ENCODE data around the gene DYDC2.

Gene DYDC2, protein sequence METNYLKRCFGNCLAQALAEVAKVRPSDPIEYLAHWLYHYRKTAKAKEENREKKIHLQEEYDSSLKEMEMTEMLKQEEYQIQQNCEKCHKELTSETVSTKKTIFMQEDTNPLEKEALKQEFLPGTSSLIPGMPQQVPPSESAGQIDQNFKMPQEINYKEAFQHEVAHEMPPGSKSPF

GRCh38 chr10:80356563-80356988 lies at the start of gene DYDC2, which contains the start of gene DYDC1:
Gene DYDC2, plus strand, starts transcription at chr10:80356781. Its CDS starts 5,663 bp downstream, at chr10:80362444.
Gene DYDC1, minus strand, starts transcription at chr10:80356755. Its CDS starts 4,154 bp downstream, at chr10:80352601.
- ATAC-seq = peak; percentile 63
- TF ChIP-seq ARNTL (CRISPR knock-in tag; IDR thresholded peaks at IDR 0.05; ENCODE audit: borderline replicate concordance, low read depth) (no peak), SNAI2 (CRISPR knock-in tag; IDR thresholded peaks at IDR 0.05) (no peak), ZNF70 (CRISPR knock-in tag; IDR thresholded peaks at IDR 0.05) (no peak), ZC3H10 (CRISPR knock-in tag; IDR thresholded peaks at IDR 0.05) (no peak), CSRNP3 (CRISPR knock-in tag; IDR thresholded peaks at IDR 0.05) (no peak), CREB5 (CRISPR knock-in tag; IDR thresholded peaks at IDR 0.05; ENCODE audit: low read depth) (no peak), ESRRG (CRISPR knock-in tag; IDR thresholded peaks at IDR 0.05) (no peak), TCF4 (CRISPR knock-in tag; IDR thresholded peaks at IDR 0.05; ENCODE audit: borderline replicate concordance) (no peak), POU6F1 (CRISPR knock-in tag; IDR thresholded peaks at IDR 0.05; ENCODE audit: borderline replicate concordance, low read depth) (no peak), CSDC2 (CRISPR knock-in tag; IDR thresholded peaks at IDR 0.05) (no peak)

- ATAC-seq = no peak
- TF ChIP-seq ZC3H10 (CRISPR knock-in tag; IDR thresholded peaks at IDR 0.05) (no peak), CREB5 (CRISPR knock-in tag; IDR thresholded peaks at IDR 0.05; ENCODE audit: low read depth) (no peak), TSHZ2 (CRISPR knock-in tag; IDR thresholded peaks at IDR 0.05) (no peak), SNAI2 (CRISPR knock-in tag; IDR thresholded peaks at IDR 0.05) (no peak), RARB (CRISPR knock-in tag; IDR thresholded peaks at IDR 0.05) (no peak), CSRNP3 (CRISPR knock-in tag; IDR thresholded peaks at IDR 0.05) (no peak)
Measured at GRCh38 chr10:80313523-80313922, 43.1 kb upstream of the DYDC2 start.

DNA sequence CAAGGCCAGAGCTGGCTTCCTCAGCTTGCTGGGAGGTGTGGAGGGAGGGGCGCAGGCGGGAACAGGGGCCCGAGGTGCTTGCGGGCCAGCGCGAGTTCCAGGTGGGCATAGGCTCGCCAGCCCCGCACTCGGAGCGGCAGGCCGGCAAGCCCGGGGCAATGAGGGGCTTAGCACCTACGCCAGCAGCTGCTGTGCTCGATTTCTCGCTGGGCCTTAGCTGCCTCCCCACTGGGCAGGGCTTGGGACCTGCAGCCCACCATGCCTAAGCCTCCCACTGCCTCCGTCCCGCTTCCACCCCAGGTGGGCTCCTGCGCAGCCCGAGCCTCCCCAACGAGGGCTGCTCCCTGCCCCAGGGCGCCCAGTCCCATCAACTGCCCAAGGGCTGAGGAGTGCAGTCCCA lies 41.2 kb upstream of the DYDC2 start:
- no peak for ATAC-seq
- no peak for TF ChIP-seq ZNF565 (CRISPR knock-in tag; conservative IDR thresholded peaks at IDR 0.05; ENCODE audit: low read depth)
- no peak for TF ChIP-seq TCF4 (CRISPR knock-in tag; IDR thresholded peaks at IDR 0.05; ENCODE audit: borderline replicate concordance)
- no peak for TF ChIP-seq TOX (CRISPR knock-in tag; IDR thresholded peaks at IDR 0.05; ENCODE audit: borderline replicate concordance)
- no peak for TF ChIP-seq ZNF70 (CRISPR knock-in tag; IDR thresholded peaks at IDR 0.05)
- no peak for TF ChIP-seq ESRRG (CRISPR knock-in tag; IDR thresholded peaks at IDR 0.05)
- TF ChIP-seq CSRNP3 (CRISPR knock-in tag; IDR thresholded peaks at IDR 0.05) = no peak
- TF ChIP-seq CREB5 (CRISPR knock-in tag; IDR thresholded peaks at IDR 0.05; ENCODE audit: low read depth) = no peak
- no peak for TF ChIP-seq ZFP30 (CRISPR knock-in tag; IDR thresholded peaks at IDR 0.05)
- no peak for TF ChIP-seq ZNF8 (CRISPR knock-in tag; IDR thresholded peaks at IDR 0.05)
- no peak for TF ChIP-seq POU6F1 (CRISPR knock-in tag; IDR thresholded peaks at IDR 0.05; ENCODE audit: borderline replicate concordance, low read depth)
- no peak for TF ChIP-seq TSHZ2 (CRISPR knock-in tag; IDR thresholded peaks at IDR 0.05)
- no peak for TF ChIP-seq ZC3H10 (CRISPR knock-in tag; IDR thresholded peaks at IDR 0.05)
